ENCODE results near the gene DAGLA.

The DAGLA gene

GRCh38 chr11:61728066-61728939 is 48.1 kb downstream of the DAGLA start:
- no peak overlapping the region for H3K4me3 ChIP-seq (ENCODE audit: low read depth, low read length)

DNA sequence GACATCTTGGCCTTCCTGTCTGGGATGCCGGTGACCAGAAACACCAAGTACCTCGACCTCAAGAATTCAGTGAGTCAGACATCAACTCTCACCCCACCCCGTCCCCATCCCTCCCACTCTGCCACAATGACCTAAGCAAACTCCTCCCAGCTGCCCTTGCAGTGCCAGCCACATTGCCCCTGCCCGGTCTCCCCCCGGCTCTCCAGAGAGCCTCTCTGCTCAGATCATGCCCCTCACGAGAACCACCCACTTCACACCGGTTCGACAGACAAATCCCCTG is 48.7 kb downstream of the DAGLA start:
- no peak overlapping the region for H3K4me3 ChIP-seq (ENCODE audit: low read depth, low read length)

DNA sequence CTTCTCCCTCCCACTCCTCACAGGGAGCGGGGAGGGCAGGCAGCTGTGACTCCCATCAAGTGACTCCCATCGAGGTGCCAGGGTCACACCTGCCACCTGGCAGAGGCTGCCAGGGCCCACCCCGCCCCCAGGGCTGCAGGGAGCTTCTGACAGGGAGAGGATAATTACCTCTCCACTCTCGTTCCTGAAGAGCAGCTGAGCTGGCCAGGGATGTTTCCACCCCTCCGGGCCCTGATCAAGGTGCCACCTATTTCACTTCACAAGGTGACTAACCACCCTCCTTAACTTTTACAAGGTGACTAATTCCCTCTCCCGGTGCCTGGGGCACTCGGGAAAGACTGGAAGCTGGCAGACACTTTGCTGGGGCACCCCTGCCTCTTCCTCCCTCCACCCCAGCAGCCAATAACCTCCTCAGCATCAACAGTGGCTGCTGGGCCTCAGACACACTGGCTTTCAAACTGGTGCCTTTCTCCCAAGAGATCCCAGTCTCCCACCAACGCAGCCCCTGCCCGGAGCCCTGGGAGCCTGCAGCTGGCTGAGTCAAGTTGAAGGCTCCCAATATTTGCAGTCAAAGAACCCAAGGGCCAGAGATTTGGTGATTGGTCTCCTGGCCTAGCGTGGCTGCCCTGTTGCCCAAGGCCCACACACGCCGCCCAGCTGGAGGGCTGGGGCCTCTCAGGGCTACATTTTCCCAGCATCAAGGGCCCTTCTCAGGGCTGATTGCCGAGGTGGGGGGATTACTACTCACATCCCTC is 50.2 kb downstream of the DAGLA start:
- no peak overlapping the region for H3K4me3 ChIP-seq (ENCODE audit: low read depth, low read length)

GRCh38 chr11:61731211-61731951 is 51.2 kb downstream of the DAGLA start:
- no peak overlapping the region for H3K4me3 ChIP-seq (ENCODE audit: low read depth, low read length)

GRCh38 chr11:61731952-61732675 is 51.9 kb downstream of the DAGLA start:
- H3K4me3 ChIP-seq (ENCODE audit: low read depth, low read length): no peak overlapping the region

DNA sequence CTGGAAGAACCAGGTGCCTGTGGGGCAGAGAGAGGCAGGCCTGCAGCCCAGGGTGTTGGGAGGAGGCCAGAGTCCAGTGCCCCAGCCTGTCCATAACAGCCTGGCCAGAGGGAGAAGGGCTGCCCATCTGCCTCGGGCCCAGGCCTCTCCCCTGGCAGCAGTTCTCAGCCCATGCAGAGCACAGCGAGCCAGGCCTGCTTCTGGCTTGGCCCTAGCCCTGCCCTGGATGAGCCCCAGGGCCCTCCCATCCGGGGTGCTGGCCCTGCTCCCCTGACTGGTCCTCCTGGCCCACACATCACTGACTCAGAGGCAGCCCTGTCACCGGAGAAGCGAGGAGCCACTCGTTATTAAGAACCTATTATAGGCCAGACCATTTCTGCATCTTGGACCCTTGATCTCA is 52.5 kb downstream of the DAGLA start:
- no peak overlapping the region for H3K4me3 ChIP-seq (ENCODE audit: low read depth, low read length)

GRCh38 chr11:61733120-61733978 is 53.2 kb downstream of the DAGLA start:
- no peak overlapping the region for H3K4me3 ChIP-seq (ENCODE audit: low read depth, low read length)

DNA sequence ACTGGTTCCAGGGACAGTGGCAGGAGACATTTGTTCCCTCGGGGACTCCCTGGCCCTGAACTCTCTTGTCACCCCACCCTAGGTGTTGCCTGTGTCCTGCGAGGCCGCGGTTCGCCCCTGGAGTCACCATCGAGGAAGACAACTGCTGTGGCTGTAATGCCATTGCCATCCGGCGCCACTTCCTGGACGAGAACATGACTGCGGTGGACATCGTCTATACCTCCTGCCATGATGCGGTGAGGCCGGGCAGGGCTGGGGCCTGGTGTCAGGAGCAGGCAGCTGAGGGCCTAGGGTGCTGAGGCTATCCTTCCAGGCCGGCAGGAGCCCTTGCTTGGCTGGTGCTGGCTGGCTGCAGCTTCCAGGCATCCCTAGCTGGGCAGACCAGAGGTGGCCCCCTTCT is 54.6 kb downstream of the DAGLA start:
- no peak overlapping the region for H3K4me3 ChIP-seq (ENCODE audit: low read depth, low read length)

DNA sequence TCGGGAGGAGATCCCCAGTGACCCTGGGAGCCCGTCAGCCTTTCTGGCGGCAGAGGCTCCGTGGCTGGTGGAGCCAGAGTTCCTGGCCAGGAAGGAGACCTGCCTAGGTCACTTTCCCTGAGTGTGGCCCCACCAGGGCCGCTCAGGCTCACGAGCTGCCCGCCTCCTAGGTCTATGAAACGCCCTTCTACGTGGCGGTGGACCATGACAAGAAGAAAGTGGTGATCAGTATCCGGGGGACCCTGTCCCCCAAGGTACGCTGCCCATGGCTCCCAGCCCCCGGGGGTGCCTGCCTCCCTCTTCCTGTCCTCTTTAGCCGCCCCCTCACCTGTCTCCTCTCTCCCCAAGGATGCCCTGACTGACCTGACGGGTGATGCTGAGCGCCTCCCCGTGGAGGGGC is 55.2 kb downstream of the DAGLA start:
- no peak overlapping the region for H3K4me3 ChIP-seq (ENCODE audit: low read depth, low read length)

- H3K4me3 ChIP-seq (ENCODE audit: low read depth, low read length): no peak overlapping the region
Observed at GRCh38 chr11:61736310-61736709, 56.1 kb downstream of the DAGLA start.

DNA sequence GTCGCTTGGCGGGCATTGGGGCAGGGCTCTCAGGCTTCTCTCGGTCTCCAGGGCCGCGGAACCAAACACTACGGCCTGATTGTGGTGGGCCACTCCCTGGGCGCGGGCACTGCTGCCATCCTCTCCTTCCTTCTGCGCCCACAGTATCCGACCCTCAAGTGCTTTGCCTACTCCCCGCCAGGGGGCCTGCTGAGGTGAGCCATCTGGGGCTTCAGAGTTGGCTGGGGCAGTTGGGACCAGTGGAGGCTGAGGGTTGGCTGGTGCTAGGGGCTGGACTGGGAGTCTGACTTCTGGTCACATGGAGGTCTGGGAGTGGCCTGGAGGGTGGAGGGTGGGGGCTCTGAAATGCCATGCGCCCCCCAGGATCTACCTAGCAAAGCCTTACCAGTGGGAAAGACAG is 56.9 kb downstream of the DAGLA start:
- H3K4me3 ChIP-seq (ENCODE audit: low read depth, low read length): no peak overlapping the region

- no peak overlapping the region for H3K4me3 ChIP-seq (ENCODE audit: low read depth, low read length)
Observed at GRCh38 chr11:61737636-61738386, 57.6 kb downstream of the DAGLA start.

GRCh38 chr11:61738776-61739175 is 58.6 kb downstream of the DAGLA start:
- no peak overlapping the region for H3K4me3 ChIP-seq (ENCODE audit: low read depth, low read length)

- no peak overlapping the region for H3K4me3 ChIP-seq (ENCODE audit: low read depth, low read length)
Observed at GRCh38 chr11:61739413-61739812, 59.2 kb downstream of the DAGLA start.

DNA sequence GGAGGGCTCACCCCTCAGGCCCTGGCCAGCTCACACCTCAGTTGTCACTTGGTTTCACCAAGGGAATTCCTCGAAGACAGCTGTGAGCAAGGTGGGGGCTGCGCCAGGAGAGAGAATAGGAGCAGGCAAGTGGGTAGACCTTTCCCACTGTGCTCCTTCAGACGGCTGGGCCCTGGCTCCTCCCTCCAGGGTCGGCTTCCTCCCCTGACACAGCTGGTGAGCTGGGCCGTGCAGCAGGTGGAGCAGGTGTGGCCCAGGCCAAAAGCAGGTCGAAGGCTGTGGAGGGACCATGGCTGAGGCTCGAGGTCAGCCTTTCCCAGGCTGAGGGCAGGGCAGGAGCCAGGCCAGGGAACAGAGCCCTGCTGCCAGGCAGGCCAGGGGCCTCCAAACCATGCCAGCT is 59.8 kb downstream of the DAGLA start:
- no peak overlapping the region for H3K4me3 ChIP-seq (ENCODE audit: low read depth, low read length)

- H3K4me3 ChIP-seq (ENCODE audit: low read depth, low read length): no peak overlapping the region
Observed at GRCh38 chr11:61742391-61742790, 62.2 kb downstream of the DAGLA start.

GRCh38 chr11:61743486-61744095 is 63.4 kb downstream of the DAGLA start:
- H3K4me3 ChIP-seq (ENCODE audit: low read depth, low read length): no peak overlapping the region

DNA sequence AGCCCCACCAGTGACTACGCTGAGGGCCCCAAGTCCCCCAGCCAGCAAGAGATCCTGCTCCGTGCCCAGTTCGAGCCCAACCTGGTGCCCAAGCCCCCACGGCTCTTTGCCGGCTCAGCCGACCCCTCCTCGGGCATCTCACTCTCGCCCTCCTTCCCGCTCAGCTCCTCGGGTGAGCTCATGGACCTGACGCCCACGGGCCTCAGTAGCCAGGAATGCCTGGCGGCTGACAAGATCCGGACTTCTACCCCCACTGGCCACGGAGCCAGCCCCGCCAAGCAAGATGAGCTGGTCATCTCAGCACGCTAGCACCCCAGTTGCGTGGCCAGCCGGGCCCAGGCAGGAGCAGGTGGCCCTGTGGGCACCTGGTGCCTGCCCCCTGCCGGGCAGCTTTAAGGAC is 64.0 kb downstream of the DAGLA start:
- no peak overlapping the region for H3K4me3 ChIP-seq (ENCODE audit: low read depth, low read length)

- no peak overlapping the region for H3K4me3 ChIP-seq (ENCODE audit: low read depth, low read length)
Observed at GRCh38 chr11:61744609-61745156, 64.5 kb downstream of the DAGLA start.

All from iPS-11a (cell line).